Gastrocnemius medialis (tissue), 4 donors: ENCODE measurements around the gene BEAN1.

Source experiments
- POLR2A ChIP-seq, 2 donors: fragments of 450-650 bp; IDR thresholded peaks; one replicate each; pipeline ENCODE4 v1.6.1; 2017; ENCODE audit warnings: antibody characterized with exemption in 2 of 2, mild to moderate bottlenecking in 2 of 2, moderate library complexity in 2 of 2
- TF ChIP-seq, protein P1 (sequence below), 5 experiments: fragments of 450-650 bp in 3 of 5; fragments of 200-600 bp in 2 of 5; sonication (generic) in 2 of 5; IDR thresholded peaks in 4 of 5; conservative IDR thresholded peaks in 1 of 5; 1 replicate in 4 of 5; 2 replicates in 1 of 5; pipeline ENCODE4 v1.5.1; 2016 to 2019; ENCODE audit warnings: antibody characterized with exemption in 5 of 5, mild to moderate bottlenecking in 3 of 5, moderate library complexity in 3 of 5

- TF ChIP-seq, protein P1, sequence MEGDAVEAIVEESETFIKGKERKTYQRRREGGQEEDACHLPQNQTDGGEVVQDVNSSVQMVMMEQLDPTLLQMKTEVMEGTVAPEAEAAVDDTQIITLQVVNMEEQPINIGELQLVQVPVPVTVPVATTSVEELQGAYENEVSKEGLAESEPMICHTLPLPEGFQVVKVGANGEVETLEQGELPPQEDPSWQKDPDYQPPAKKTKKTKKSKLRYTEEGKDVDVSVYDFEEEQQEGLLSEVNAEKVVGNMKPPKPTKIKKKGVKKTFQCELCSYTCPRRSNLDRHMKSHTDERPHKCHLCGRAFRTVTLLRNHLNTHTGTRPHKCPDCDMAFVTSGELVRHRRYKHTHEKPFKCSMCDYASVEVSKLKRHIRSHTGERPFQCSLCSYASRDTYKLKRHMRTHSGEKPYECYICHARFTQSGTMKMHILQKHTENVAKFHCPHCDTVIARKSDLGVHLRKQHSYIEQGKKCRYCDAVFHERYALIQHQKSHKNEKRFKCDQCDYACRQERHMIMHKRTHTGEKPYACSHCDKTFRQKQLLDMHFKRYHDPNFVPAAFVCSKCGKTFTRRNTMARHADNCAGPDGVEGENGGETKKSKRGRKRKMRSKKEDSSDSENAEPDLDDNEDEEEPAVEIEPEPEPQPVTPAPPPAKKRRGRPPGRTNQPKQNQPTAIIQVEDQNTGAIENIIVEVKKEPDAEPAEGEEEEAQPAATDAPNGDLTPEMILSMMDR (IDR thresholded peaks at IDR 0.05 in 4 of 5, conservative IDR thresholded peaks at IDR 0.05 in 1 of 5), result no peak
- no peak for TF ChIP-seq POLR2A (IDR thresholded peaks at IDR 0.05)
These were observed 17.9 kb upstream of the BEAN1 start for GRCh38 chr16:66409156-66409555.
